AG09319 (cell line): Measurements from ENCODE around the gene CDH7.

ENCODE experiments used
- DNase-seq: peaks from one replicate; pipeline ENCODE4 v3.0.0-alpha.2; 2010; ENCODE audit warnings: low read depth; ENCODE audit errors: extremely low read depth
- CTCF ChIP-seq: IDR thresholded peaks from 2 replicates; pipeline ENCODE4 v1.5.1; 2011; ENCODE audit warnings: low read depth, mild to moderate bottlenecking, inconsistent platforms, low read length, moderate library complexity

Gene CDH7

DNA sequence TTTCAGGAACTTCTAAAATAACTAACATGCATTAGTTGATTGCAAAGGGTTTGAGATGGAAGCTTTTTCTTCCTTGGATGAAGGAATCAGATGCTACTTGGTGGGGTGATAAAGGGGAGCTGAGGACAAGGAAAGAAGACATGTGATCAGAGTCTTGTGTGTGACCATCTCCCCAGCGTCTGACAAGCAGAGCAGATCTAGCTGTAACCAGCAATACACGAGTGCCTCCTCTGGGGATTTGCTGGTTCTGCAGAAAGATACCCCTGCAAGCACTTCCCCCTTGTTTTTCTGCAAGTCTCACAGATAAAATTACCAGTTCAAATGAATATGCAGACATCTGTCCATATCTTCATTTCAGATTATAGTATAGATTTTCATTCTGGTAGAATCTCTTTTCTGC lies 2.7 kb downstream of the CDH7 start:
- DNase-seq: no peak

DNA sequence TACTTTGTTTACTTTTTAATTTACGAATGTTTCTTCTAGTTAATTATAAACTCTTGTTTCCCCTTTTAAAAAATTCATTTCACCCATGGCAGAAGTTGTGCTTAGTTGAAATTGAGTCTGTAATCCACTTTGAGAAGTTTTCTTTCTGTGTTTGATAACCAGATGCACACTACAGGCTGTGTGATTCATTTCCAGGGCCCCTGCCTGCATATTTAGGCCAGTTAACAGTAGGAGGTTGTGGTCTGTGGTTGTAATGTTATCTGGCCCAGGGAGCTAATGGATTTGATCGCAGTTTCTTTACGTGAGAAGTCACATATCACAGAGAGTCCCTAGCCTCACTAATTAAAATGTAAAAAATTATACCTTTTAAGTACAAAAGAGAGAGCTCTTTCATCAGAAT lies 3.3 kb downstream of the CDH7 start:
- TF ChIP-seq CTCF: no peak
- DNase-seq: no peak

More for the DNA sequence above, 2.7 kb downstream of the CDH7 start:
- no peak for TF ChIP-seq CTCF

DNA sequence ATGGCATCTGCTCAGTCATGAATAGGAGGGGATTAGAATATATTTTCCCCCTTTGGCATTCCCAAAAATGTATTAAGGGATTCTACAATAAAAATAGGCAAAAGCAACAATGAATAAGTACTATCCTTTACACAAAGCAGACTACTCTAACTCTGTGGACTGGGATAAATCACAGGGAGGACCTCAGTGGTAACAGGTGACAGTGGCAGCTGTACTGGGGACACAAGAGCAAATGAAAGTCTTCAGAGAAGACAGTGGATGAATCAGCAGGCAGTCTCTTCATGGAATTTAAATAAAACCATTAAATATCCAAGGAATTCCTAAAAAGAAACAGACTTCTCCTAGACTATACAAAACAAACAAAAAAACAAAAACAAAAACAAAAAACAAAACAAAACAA lies 4.8 kb downstream of the CDH7 start:
- no peak for TF ChIP-seq CTCF
- no peak for DNase-seq

GRCh38 chr18:65760457-65760856 lies 9.6 kb downstream of the CDH7 start:
- no peak for TF ChIP-seq CTCF
- DNase-seq: no peak

- DNase-seq: no peak
- no peak for TF ChIP-seq CTCF
These were observed 11.0 kb downstream of the CDH7 start for GRCh38 chr18:65761636-65762295.

DNA sequence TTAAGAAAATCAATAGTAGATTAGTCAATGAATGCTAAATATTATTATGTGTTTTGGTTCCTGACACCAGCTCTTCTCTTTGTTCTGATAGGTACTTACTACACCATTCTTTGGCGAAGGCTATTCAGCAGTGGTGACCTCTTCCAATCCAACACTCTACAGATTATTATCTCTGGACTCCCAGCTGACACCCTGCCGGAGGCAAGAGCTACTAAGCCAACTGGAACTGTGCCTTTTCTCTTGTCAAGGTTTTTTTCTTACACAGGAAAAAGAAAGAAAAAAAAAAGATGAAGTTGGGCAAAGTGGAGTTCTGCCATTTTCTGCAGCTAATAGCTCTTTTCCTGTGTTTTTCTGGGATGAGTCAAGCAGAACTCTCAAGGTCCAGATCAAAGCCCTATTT lies 11.7 kb downstream of the CDH7 start:
- DNase-seq: no peak

DNA sequence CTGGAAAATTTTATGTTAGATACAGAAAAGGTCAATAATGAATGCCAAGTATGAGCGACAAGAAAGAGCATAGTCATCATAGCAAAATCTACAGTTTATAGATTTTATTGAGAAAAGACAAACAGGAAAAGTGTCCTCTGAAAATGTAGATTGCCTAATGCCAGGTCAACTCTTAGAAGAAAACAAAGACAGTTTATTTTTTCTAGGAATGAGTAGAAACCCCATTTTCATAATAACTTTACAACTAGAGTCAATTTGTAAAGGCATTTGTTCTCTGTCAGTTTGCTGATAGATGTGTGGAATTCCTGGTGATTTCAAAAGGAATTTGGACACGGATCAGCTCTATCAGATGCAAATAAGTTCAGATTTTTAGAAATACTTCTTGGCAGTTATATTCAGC lies 16.6 kb downstream of the CDH7 start:
- TF ChIP-seq CTCF: no peak
- no peak for DNase-seq

More for the DNA sequence above, 11.7 kb downstream of the CDH7 start:
- TF ChIP-seq CTCF: no peak
